Measurements from ENCODE around the gene TNS3.

Gene TNS3

DNA sequence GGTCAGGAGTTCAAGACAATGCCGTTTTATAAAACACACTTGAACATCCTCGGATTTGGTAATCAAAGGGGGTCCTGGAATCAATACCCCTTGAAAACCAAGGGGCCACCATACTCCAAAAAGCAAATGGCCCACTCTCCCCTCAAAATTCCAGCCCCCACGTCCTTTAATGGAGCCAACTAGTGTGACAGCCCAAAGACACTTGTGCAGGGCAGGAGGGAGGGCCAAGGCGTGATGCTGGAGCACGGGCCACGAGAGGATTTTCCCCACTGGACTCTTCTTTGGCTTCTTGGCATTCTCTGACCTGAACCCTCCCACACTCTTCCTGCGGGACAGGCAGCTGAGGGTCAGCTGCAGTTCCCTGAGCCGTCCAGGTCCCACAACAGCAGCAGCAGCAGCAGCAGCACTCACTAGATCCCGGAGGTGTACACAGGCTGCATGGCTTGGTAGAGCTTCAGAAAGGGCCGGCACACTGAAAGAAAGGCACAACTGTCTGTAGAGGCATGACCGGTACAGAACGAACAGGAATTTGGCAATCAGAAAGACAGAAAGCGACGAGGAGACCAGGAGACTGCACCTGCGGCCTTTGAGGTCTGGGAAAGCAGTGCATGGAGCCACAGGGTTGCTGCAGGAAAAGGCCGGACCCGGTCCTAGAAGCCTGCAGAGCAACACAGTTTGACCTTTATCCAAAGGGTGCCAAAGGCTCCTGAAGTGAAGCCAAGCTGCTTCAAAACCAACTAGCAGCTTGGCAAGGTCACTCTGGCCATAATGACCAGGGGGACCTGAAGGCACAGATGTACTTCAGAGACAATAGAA lies 168.2 kb downstream of the TNS3 start:
- FAIRE-seq, result no peak
- DNase-seq (ENCODE audit: low spot score), result no peak

GRCh38 chr7:47411901-47412300 lies 170.0 kb downstream of the TNS3 start:
- no peak for DNase-seq (ENCODE audit: low spot score)
- no peak for FAIRE-seq

- FAIRE-seq (no peak), DNase-seq (ENCODE audit: low spot score) (no peak)
Measured at GRCh38 chr7:47411281-47411869, 170.5 kb downstream of the TNS3 start.

- FAIRE-seq, result no peak
- no peak for DNase-seq (ENCODE audit: low spot score)
Measured at GRCh38 chr7:47408675-47409074, 173.2 kb downstream of the TNS3 start.

GRCh38 chr7:47407821-47408674 lies 173.9 kb downstream of the TNS3 start:
- DNase-seq (ENCODE audit: low spot score), result no peak
- FAIRE-seq, result no peak

GRCh38 chr7:47407136-47407535 lies 174.8 kb downstream of the TNS3 start:
- no peak for FAIRE-seq
- DNase-seq (ENCODE audit: low spot score), result no peak

- FAIRE-seq (no peak), DNase-seq (ENCODE audit: low spot score) (no peak)
Measured at GRCh38 chr7:47406801-47407129, 175.1 kb downstream of the TNS3 start.

DNA sequence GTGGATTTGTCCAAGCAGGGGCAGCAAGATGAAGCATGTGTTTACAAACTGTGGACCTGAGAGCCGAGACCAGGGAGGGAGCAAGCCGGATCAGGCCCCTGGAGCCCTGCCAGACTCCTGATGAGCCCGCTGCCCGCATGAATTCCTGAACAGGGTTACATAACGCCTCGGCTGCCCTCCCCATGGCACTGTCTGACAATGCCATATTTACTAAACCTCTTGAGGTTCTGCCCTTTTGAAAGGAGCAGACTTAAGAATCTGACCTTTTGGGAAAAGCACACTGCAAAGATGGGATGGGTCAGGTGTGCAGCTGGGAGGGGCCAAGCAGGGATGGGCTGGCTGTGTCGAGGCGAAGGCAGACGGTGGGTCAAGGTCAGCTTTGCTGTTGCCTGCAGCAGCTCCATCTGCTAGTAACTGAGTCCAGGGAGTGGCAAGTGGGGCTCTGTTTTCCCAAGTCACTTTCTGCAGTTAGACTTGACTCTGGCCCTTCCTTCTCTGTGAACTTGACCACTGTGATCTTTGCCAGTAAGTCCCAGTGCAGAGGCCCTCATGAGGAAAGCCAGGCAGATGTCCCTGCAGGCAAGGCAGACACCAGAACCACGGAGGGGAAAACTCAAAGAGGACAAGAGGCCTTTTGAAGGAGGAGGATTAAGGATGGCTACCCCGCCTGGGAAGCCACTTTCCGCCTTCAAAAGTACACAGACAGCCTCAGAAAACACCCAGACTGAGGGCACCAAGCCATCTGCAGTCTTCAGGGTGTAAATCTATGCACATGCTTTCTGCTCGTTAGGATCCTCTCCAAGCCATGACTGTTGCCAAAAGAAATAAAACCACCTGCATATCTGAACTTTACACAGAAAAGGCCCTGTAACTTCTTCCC lies 175.8 kb downstream of the TNS3 start:
- no peak for DNase-seq (ENCODE audit: low spot score)
- FAIRE-seq, result no peak

DNA sequence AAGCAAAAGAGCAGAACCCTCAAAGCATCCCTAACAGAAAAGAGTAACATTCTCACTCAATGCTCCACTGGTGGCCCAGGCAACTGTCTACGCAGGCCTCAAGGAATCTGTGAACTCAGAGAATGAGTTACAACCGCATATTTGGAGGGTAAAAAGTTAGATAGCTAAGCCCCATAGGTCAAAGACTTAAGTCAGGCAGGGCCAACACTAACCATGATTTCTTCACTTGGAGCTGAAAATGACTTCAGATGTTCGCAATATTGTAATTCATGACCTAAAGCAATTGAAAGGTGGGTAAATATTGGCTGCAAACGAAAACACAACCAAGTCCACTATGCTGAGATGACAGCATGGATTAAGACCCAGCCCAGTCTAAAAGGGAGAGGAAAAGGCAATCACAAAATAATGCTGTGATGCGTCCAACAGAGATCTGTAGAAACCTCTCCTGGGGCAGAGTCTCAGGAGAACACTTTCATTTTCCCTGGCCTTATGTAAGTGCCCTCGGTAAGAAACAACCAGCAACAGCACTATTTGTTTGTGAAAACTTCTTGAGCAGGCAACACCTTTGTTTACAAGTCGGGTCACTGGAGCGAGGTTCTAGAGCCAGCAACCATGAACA lies 176.5 kb downstream of the TNS3 start:
- DNase-seq (ENCODE audit: low spot score) (no peak), FAIRE-seq (no peak)

DNA sequence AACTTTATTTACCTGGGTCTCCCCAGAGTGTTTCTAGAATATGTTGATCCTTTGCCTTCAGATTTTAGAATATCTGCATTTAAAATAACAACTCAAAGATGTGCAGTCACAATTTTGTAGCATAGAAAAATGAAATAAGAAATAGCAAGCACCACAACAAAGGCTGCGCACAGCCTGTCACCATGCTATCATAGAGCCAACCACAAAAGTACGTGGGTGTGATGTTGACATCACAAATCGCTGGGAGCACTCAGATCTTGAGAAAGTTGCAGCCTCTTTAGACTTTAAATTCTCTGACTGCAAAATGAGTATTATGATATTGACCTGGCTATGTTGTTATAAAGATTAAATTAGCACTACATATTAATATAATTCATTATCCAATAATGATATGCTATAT lies 177.9 kb downstream of the TNS3 start:
- FAIRE-seq (no peak), DNase-seq (ENCODE audit: low spot score) (no peak)

DNA sequence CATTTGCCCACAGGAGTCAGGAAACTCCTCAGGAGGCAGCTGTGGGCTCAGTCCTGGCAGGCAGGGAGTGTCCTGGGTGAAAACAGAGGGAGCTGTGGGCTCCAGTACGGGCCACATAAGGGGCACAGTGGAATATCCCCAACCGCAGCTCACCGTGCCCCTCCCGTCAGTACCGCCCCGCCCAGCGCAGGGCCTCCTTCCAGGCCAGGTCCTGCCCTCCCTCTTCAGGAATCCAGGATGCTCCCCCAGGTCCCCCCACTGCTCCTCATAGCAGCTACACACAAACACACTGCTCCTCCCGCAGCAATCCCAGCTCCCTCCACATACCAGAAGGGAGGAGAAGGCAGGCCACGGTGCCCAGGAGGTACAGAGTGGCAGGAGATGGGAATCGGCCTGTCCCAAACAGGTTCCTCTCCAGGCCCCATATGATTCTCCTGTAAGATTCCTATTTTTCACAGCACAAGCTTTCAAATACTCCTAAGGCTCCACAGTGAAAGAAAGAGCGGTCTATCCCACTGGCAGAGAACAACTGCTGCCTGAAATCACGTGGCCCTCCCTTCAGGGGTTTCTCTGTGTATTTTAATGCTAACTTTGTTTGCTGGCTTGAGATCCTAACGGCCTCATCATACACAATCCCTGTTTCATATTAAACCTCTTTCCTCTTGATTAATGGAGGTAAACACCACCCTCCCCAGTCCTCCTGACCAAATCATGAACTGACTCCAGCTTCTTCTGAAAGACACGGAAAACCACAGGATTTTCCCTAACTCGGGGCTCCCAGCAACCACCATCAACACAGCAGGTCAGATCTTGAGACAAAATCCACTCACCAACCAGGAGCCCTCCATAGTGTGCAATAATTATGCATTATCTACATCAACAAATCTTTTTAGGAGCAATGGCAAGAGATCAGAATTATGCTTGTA lies 178.7 kb downstream of the TNS3 start:
- FAIRE-seq (no peak), DNase-seq (ENCODE audit: low spot score) (no peak)

GRCh38 chr7:47401611-47402570 lies 180.0 kb downstream of the TNS3 start:
- DNase-seq (ENCODE audit: low spot score) (no peak), FAIRE-seq (no peak)

- FAIRE-seq, result no peak
- DNase-seq (ENCODE audit: low spot score), result no peak
Measured at GRCh38 chr7:47400741-47401206, 181.1 kb downstream of the TNS3 start.

GRCh38 chr7:47400001-47400400 lies 181.9 kb downstream of the TNS3 start:
- FAIRE-seq (no peak), DNase-seq (ENCODE audit: low spot score) (no peak)

DNA sequence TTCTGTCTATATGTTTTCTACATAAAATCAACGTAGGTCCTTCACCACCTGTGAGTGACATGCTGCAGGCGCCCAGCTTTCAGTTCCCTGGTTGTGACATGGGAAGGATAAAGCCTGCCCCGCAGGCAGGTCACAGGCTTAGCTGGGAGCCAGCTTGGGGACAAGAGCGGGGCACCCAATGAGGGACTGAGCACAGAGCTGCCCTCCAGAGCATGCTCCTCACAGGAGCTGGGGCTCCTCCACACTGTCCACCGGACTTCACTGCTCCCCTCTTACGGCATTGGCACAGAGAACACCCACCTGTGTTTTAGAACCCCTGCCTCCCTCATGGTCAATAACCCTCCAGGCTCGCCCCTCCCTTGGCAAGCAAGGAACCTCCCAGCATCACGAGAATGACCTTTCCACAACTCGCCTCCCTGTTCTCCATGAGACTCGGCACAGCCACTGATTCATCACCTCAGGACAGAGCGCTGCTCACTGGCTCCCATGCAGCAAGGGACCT lies 187.1 kb downstream of the TNS3 start:
- DNase-seq (ENCODE audit: low spot score) (no peak), FAIRE-seq (no peak)

- no peak for FAIRE-seq
- no peak for DNase-seq (ENCODE audit: low spot score)
Measured at GRCh38 chr7:47394216-47394615, 187.7 kb downstream of the TNS3 start.

GRCh38 chr7:47393406-47393805 lies 188.5 kb downstream of the TNS3 start:
- DNase-seq (ENCODE audit: low spot score), result no peak
- FAIRE-seq, result no peak

DNA sequence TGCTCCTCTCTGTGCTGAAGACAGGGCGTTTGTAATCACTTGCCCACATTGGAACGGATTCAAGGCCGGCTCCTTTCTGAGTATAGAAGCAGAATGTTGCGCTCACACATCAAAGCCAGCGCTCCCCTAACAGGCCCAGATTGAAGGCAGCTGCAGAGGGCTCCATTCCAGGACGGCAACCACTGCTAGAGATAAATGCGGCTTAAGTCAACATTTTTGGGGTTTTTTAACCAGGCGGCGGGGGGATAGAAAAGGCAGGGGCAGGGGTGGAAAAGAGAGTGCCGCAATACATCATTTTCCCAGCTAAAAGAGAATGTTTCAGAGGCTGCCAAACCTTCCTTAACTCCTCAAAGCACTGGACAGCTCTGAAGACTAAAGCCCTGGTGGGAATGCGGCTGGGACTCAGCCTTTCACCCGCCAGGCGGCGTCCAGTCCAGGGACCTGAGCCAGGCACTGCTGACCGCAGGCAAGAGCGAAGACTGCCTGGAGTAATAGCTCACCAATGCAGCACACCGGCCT lies 189.6 kb downstream of the TNS3 start:
- DNase-seq (ENCODE audit: low spot score) (no peak), FAIRE-seq (no peak)

Measured in RCC 7860 (cell line).